H9 (cell line): Measurements from ENCODE around the gene ATP13A4. TPM values are rescaled to one million over a fixed set of nuclear protein-coding genes. Genes with fewer than 3 reads are reported as not detected.

Experiments
- DNase-seq: peaks from one replicate; pipeline ENCODE4 v3.0.0-alpha.2; 2017
- H2AFZ ChIP-seq: one replicate; pipeline ENCODE4 v1.6.1; 2013; ENCODE audit warnings: mild to moderate bottlenecking, low read length, control low read depth, moderate library complexity
- H2AK5ac ChIP-seq: 2 replicates; pipeline ENCODE4 v1.6.1; 2013; ENCODE audit warnings: low read length, control low read depth, mixed read lengths; ENCODE audit not compliant: insufficient read length
- H2BK120ac ChIP-seq: one replicate; pipeline ENCODE4 v1.6.1; 2013; ENCODE audit warnings: low read depth, mild to moderate bottlenecking, low read length, control low read depth, inconsistent platforms; ENCODE audit not compliant: poor library complexity, severe bottlenecking
- H2BK12ac ChIP-seq: 2 replicates; pipeline ENCODE4 v1.6.1; 2013; ENCODE audit warnings: low read length, control low read depth, mixed read lengths, low read depth; ENCODE audit not compliant: insufficient read length
- H2BK15ac ChIP-seq: 2 replicates; pipeline ENCODE4 v1.6.1; 2013; ENCODE audit warnings: low read depth, low read length, control low read depth
- H2BK20ac ChIP-seq: one replicate; pipeline ENCODE4 v1.6.1; 2013; ENCODE audit warnings: low read depth, mild to moderate bottlenecking, low read length, control low read depth, inconsistent platforms; ENCODE audit not compliant: poor library complexity, severe bottlenecking
- H2BK5ac ChIP-seq: 2 replicates; pipeline ENCODE4 v1.6.1; 2013; ENCODE audit warnings: low read length, control low read depth, mixed read lengths; ENCODE audit not compliant: insufficient read length
- H3K14ac ChIP-seq: 2 replicates; pipeline ENCODE4 v1.6.1; 2013; ENCODE audit warnings: low read length, control low read depth; ENCODE audit not compliant: insufficient read depth
- H3K18ac ChIP-seq: 2 replicates; pipeline ENCODE4 v1.6.1; 2013; ENCODE audit warnings: low read depth, mild to moderate bottlenecking, mixed read lengths, low read length, control low read depth; ENCODE audit not compliant: insufficient read length
- H3K23ac ChIP-seq: 2 replicates; pipeline ENCODE4 v1.6.1; 2013; ENCODE audit warnings: low read length, control low read depth, mixed read lengths, low read depth; ENCODE audit not compliant: insufficient read length
- H3K23me2 ChIP-seq: 2 replicates; pipeline ENCODE4 v1.6.1; 2013; ENCODE audit warnings: low read depth, mild to moderate bottlenecking, mixed read lengths, low read length, control low read depth; ENCODE audit not compliant: insufficient read length, poor library complexity, severe bottlenecking
- H3K27ac ChIP-seq: 2 replicates; pipeline ENCODE4 v1.5.1; 2013; ENCODE audit warnings: low read length, control low read depth, mixed read lengths, low read depth; ENCODE audit not compliant: insufficient read length
- H3K27me3 ChIP-seq: 2 replicates; pipeline ENCODE4 v1.6.1; 2013; ENCODE audit warnings: low read length, control low read depth, inconsistent platforms; ENCODE audit not compliant: insufficient read depth
- H3K4ac ChIP-seq: 2 replicates; pipeline ENCODE4 v1.6.1; 2013; ENCODE audit warnings: low read depth, mild to moderate bottlenecking, control low read depth, inconsistent platforms, low read length, moderate library complexity
- H3K4me1 ChIP-seq: 2 replicates; pipeline ENCODE4 v1.6.1; 2013; ENCODE audit warnings: low read length, control low read depth, inconsistent platforms; ENCODE audit not compliant: insufficient read depth
- H3K4me2 ChIP-seq: 2 replicates; pipeline ENCODE4 v1.6.1; 2013; ENCODE audit warnings: low read length, control low read depth, mixed read lengths; ENCODE audit not compliant: insufficient read length, insufficient read depth
- H3K56ac ChIP-seq: 2 replicates; pipeline ENCODE4 v1.6.1; 2013; ENCODE audit warnings: low read depth, mild to moderate bottlenecking, mixed read lengths, low read length, control low read depth; ENCODE audit not compliant: insufficient read length
- H3K79me1 ChIP-seq: 2 replicates; pipeline ENCODE4 v1.6.1; 2013; ENCODE audit warnings: low read depth, mild to moderate bottlenecking, moderate library complexity, low read length, control low read depth, inconsistent platforms; ENCODE audit not compliant: insufficient read depth, poor library complexity, severe bottlenecking
- H3K79me2 ChIP-seq: 2 replicates; pipeline ENCODE4 v1.6.1; 2013; ENCODE audit warnings: low read length, control low read depth, inconsistent platforms; ENCODE audit not compliant: insufficient read depth
- H3K9ac ChIP-seq: 2 replicates; pipeline ENCODE4 v1.6.1; 2013; ENCODE audit warnings: low read length, control low read depth, mixed read lengths; ENCODE audit not compliant: insufficient read length; ENCODE audit errors: extremely low read depth
- H3K9me3 ChIP-seq: one replicate; pipeline ENCODE4 v1.6.1; 2013; ENCODE audit warnings: low read depth, low read length, inconsistent platforms; ENCODE audit not compliant: control insufficient read depth
- H3T11ph ChIP-seq: one replicate; pipeline ENCODE4 v1.6.1; 2013; ENCODE audit warnings: mild to moderate bottlenecking, low read length, control low read depth, inconsistent platforms
- H4K20me1 ChIP-seq: one replicate; pipeline ENCODE4 v1.6.1; 2013; ENCODE audit not compliant: control insufficient read depth, insufficient read length, insufficient read depth
- H4K5ac ChIP-seq: 2 replicates; pipeline ENCODE4 v1.6.1; 2013; ENCODE audit warnings: low read depth, mild to moderate bottlenecking, mixed read lengths, low read length, control low read depth; ENCODE audit not compliant: insufficient read length
- H4K8ac ChIP-seq: replicated peaks from 2 replicates; pipeline ENCODE4 v1.6.1; 2013; ENCODE audit warnings: low read length, control low read depth, mixed read lengths, low read depth; ENCODE audit not compliant: insufficient read length
- H4K91ac ChIP-seq: 2 replicates; pipeline ENCODE4 v1.6.1; 2013; ENCODE audit warnings: low read depth, mild to moderate bottlenecking, moderate library complexity, mixed read lengths, low read length, control low read depth; ENCODE audit not compliant: insufficient read length
- H3K27ac Mint-ChIP-seq, 3 experiments: 2 replicates in 2 of 3; 3 replicates in 1 of 3; pipeline ENCODE4 v1.8.0; 2020 to 2021; ENCODE audit warnings: mixed read lengths in 3 of 3, mild to moderate bottlenecking in 1 of 3, moderate library complexity in 1 of 3
- H3K27me3 Mint-ChIP-seq: 2 replicates; pipeline ENCODE4 v1.8.0; 2021; ENCODE audit warnings: low read depth, mild to moderate bottlenecking, moderate library complexity, mixed read lengths
- H3K36me3 Mint-ChIP-seq, 3 experiments: 2 replicates in 2 of 3; 3 replicates in 1 of 3; pipeline ENCODE4 v1.8.0; 2020 to 2021; ENCODE audit warnings: low read depth in 3 of 3, mixed read lengths in 3 of 3; ENCODE audit not compliant: insufficient read depth in 1 of 3
- H3K4me1 Mint-ChIP-seq, 2 experiments: 2 replicates each; pipeline ENCODE4 v1.8.0; 2020; ENCODE audit warnings: mixed read lengths in 2 of 2
- H3K4me3 Mint-ChIP-seq, 2 experiments: 2 replicates in 1 of 2; 3 replicates in 1 of 2; pipeline ENCODE4 v1.8.0; 2020 to 2021; ENCODE audit warnings: mild to moderate bottlenecking in 2 of 2, mixed read lengths in 2 of 2, moderate library complexity in 1 of 2
- H3K9me3 Mint-ChIP-seq, 2 experiments: 2 replicates in 1 of 2; 3 replicates in 1 of 2; pipeline ENCODE4 v1.8.0; 2020; ENCODE audit warnings: mild to moderate bottlenecking in 2 of 2, mixed read lengths in 2 of 2, moderate library complexity in 1 of 2
- WGBS: extraction: QIAGEN DNeasy Blood & Tissue Kit; methylation state at CpG from one replicate; pipeline ENCODE4 v1.1.7; 2013; ENCODE audit warnings: missing lambda C conversion rate, low lambda C conversion rate, mixed read lengths; ENCODE audit not compliant: insufficient read length; ENCODE audit errors: extremely low coverage; 5-methylcytosine and 5-hydroxymethylcytosine counted together
- total RNA-seq: library from RNA; stranded (reverse); gene quantifications from 2 replicates; pipeline ENCODE4 v1.2.1, GENCODE V29; 2021
- TF ChIP-seq, protein P1 (sequence below): fragments of 200-600 bp; sonication (generic); conservative IDR thresholded peaks from 3 replicates; pipeline ENCODE4 v1.8.0; 2021; ENCODE audit warnings: antibody characterized with exemption, mild to moderate bottlenecking

The ATP13A4 gene
- total RNA-seq, 1 experiment from 2014 or later, result 0.13 TPM

- Histone ChIP-seq H3K56ac (no peak overlapping the region), H3K27me3 (no peaks in the 10 kb centered on the region), H4K8ac (no peak overlapping the region), H3K79me1 (no peaks in the 10 kb centered on the region), H2AK5ac (no peak overlapping the region), H2AFZ (no peak overlapping the region), H3K4me1 (no peaks in the 10 kb centered on the region), H3K4ac (no peak overlapping the region), H3K79me2 (no peaks in the 10 kb centered on the region), H2BK5ac (no peak overlapping the region), H4K20me1 (no peaks in the 10 kb centered on the region), H4K5ac (no peak overlapping the region), H3K9ac (no peak overlapping the region), H3K9me3 (no peaks in the 10 kb centered on the region), H2BK20ac (no peak overlapping the region), H3T11ph (no peak overlapping the region), H3K4me2 (no peak overlapping the region), H3K23me2 (no peaks in the 10 kb centered on the region), H2BK15ac (no peak overlapping the region), H3K27ac (no peak overlapping the region), H2BK12ac (no peak overlapping the region), H4K91ac (no peak overlapping the region), H2BK120ac (no peak overlapping the region), H3K23ac (no peak overlapping the region), H3K14ac (no peak overlapping the region), H3K18ac (no peak overlapping the region)
- Mint-ChIP-seq H3K4me3 (no peak overlapping the region), H3K27me3 (no peaks in the 10 kb centered on the region), H3K9me3 (no peaks in the 10 kb centered on the region), H3K36me3 (no peaks in the 10 kb centered on the region), H3K27ac (no peak overlapping the region), H3K4me1 (peaks cover 5 to 9% of the 10 kb centered on the region in 2 experiments; a peak in 2 of 4 replicates)
- no peak for DNase-seq
- WGBS, result no CpG with 5 or more reads among the region's 1 CpG
- TF ChIP-seq, protein P1, sequence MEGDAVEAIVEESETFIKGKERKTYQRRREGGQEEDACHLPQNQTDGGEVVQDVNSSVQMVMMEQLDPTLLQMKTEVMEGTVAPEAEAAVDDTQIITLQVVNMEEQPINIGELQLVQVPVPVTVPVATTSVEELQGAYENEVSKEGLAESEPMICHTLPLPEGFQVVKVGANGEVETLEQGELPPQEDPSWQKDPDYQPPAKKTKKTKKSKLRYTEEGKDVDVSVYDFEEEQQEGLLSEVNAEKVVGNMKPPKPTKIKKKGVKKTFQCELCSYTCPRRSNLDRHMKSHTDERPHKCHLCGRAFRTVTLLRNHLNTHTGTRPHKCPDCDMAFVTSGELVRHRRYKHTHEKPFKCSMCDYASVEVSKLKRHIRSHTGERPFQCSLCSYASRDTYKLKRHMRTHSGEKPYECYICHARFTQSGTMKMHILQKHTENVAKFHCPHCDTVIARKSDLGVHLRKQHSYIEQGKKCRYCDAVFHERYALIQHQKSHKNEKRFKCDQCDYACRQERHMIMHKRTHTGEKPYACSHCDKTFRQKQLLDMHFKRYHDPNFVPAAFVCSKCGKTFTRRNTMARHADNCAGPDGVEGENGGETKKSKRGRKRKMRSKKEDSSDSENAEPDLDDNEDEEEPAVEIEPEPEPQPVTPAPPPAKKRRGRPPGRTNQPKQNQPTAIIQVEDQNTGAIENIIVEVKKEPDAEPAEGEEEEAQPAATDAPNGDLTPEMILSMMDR, result no peak
Observed at GRCh38 chr3:193506921-193507320, 47.8 kb downstream of the ATP13A4 start.
